K562 (cell line): ENCODE data around the gene RCSD1. TPM values are rescaled to one million over a fixed set of nuclear protein-coding genes. Genes with fewer than 3 reads are reported as not detected.

Source experiments
- CBFA2T3 ChIP-seq: fragments of 450-650 bp; IDR thresholded peaks from 2 replicates; pipeline ENCODE4 v1.6.1; 2017
- CCAR2 ChIP-seq: fragments of 200-400 bp; formaldehyde crosslinking; IDR thresholded peaks from 2 replicates; pipeline ENCODE4 v1.6.1; 2017; ENCODE audit warnings: mild to moderate bottlenecking, low read depth, low read length
- CSDE1 ChIP-seq, 2 experiments: fragments of 450-650 bp; IDR thresholded peaks; 2 replicates each; pipeline ENCODE4 v1.6.1; 2016; ENCODE audit warnings: mild to moderate bottlenecking in 1 of 2
- FOS ChIP-seq: IDR thresholded peaks from 3 replicates; pipeline ENCODE4 v1.6.1; 2011; ENCODE audit not compliant: insufficient read length; ENCODE audit errors: extremely low read depth
- GATA2 ChIP-seq: sonication (generic); formaldehyde crosslinking; IDR thresholded peaks from 2 replicates; pipeline ENCODE4 v1.4.0; 2020; ENCODE audit warnings: mild to moderate bottlenecking, missing genetic modification reagents
- GATAD2A ChIP-seq: fragments of 450-650 bp; IDR thresholded peaks from 2 replicates; pipeline ENCODE4 v1.6.1; 2017
- HDGF ChIP-seq: fragments of 450-650 bp; IDR thresholded peaks from 2 replicates; pipeline ENCODE4 v1.6.1; 2016
- KAT7 ChIP-seq: sonication (generic); formaldehyde crosslinking; IDR thresholded peaks from 2 replicates; pipeline ENCODE4 v1.8.0; 2022; ENCODE audit warnings: missing genetic modification reagents, mild to moderate bottlenecking, borderline replicate concordance
- MBD1 ChIP-seq: fragments of 250-450 bp; sonication (Bioruptor Pico); IDR thresholded peaks from 2 replicates; pipeline ENCODE4 v1.8.0; 2022; ENCODE audit warnings: inconsistent platforms
- MEF2D ChIP-seq: conservative IDR thresholded peaks from 2 replicates; pipeline ENCODE4 v1.6.1; 2016; ENCODE audit warnings: low read depth, missing genetic modification characterization, missing compliant biosample characterization
- PHB2 ChIP-seq: fragments of 450-650 bp; IDR thresholded peaks from 2 replicates; pipeline ENCODE4 v1.6.1; 2017; ENCODE audit warnings: low read depth
- POLR2AphosphoS5 ChIP-seq: IDR thresholded peaks from 2 replicates; pipeline ENCODE4 v1.6.1; 2011; ENCODE audit warnings: mild to moderate bottlenecking, low read depth, low read length, moderate library complexity; ENCODE audit not compliant: control insufficient read depth, insufficient read depth
- PTBP1 ChIP-seq: fragments of 200-400 bp; formaldehyde crosslinking; IDR thresholded peaks from 2 replicates; pipeline ENCODE4 v1.6.1; 2017; ENCODE audit warnings: low read depth, low read length
- SREBF1 ChIP-seq: fragments of 150-350 bp; IDR thresholded peaks from 2 replicates; pipeline ENCODE4 v1.6.1; 2014; ENCODE audit warnings: antibody characterized with exemption, low read depth, low read length, borderline replicate concordance
- SRSF9 ChIP-seq: fragments of 200-400 bp; formaldehyde crosslinking; IDR thresholded peaks from 2 replicates; pipeline ENCODE4 v1.6.1; 2017; ENCODE audit warnings: low read depth, low read length, borderline replicate concordance
- TAL1 ChIP-seq: fragments of 450-650 bp; IDR thresholded peaks from 2 replicates; pipeline ENCODE4 v1.6.1; 2016; ENCODE audit warnings: mild to moderate bottlenecking
- TCF15 ChIP-seq: fragments of 250-450 bp; sonication (Bioruptor Pico); IDR thresholded peaks from 2 replicates; pipeline ENCODE4 v1.8.0; 2022; ENCODE audit warnings: moderate library complexity, mild to moderate bottlenecking, inconsistent platforms
- TSC22D4 ChIP-seq: fragments of 450-650 bp; IDR thresholded peaks from 2 replicates; pipeline ENCODE4 v1.6.1; 2016; ENCODE audit warnings: missing genetic modification characterization, missing biosample characterization, control low read depth
- VEZF1 ChIP-seq: fragments of 200-800 bp; sonication (Bioruptor generic); IDR thresholded peaks from 2 replicates; pipeline ENCODE4 v1.6.1; 2017; ENCODE audit warnings: missing genetic modification characterization, missing compliant biosample characterization
- XRCC4 ChIP-seq: IDR thresholded peaks from one replicate; pipeline ENCODE4 v1.6.1; 2011; ENCODE audit not compliant: insufficient read depth, insufficient read length; ENCODE audit errors: extremely low read depth
- YBX1 ChIP-seq: fragments of 450-650 bp; IDR thresholded peaks from 2 replicates; pipeline ENCODE4 v1.7.1; 2016; ENCODE audit warnings: mild to moderate bottlenecking
- ZC3H4 ChIP-seq: sonication (generic); formaldehyde crosslinking; IDR thresholded peaks from 2 replicates; pipeline ENCODE4 v1.9.0; 2021; ENCODE audit warnings: missing genetic modification reagents, borderline replicate concordance
- ZFP1 ChIP-seq: fragments of 450-650 bp; formaldehyde crosslinking; IDR thresholded peaks from 2 replicates; pipeline ENCODE4 v1.4.0; 2020; ENCODE audit warnings: mild to moderate bottlenecking, mixed read lengths
- ZNF140 ChIP-seq: fragments of 250-450 bp; sonication (Bioruptor Pico); IDR thresholded peaks from 2 replicates; pipeline ENCODE4 v1.8.0; 2021; ENCODE audit warnings: moderate library complexity, mild to moderate bottlenecking, inconsistent platforms
- ZNF184 ChIP-seq: sonication (generic); formaldehyde crosslinking; IDR thresholded peaks from 2 replicates; pipeline ENCODE4 v1.5.0; 2020; ENCODE audit warnings: missing genetic modification reagents
- ZNF232 ChIP-seq: sonication (generic); formaldehyde crosslinking; IDR thresholded peaks from 2 replicates; pipeline ENCODE4 v1.8.0; 2022; ENCODE audit warnings: mild to moderate bottlenecking, missing genetic modification reagents
- ZNF253 ChIP-seq: fragments of 250-450 bp; sonication (Bioruptor Pico); conservative IDR thresholded peaks from 2 replicates; pipeline ENCODE4 v1.6.1; 2021; ENCODE audit warnings: mild to moderate bottlenecking
- polyA plus RNA-seq, 8 experiments: library from polyadenylated mRNA; depleted of rRNA in 4 of 8; stranded (reverse) in 5 of 8; unstranded in 3 of 8; fragments of >200 nt; fragmentation: Nextera tagmentation in 2 of 8; fragmentation: Illumina TruSeq in 1 of 8; extraction: Ambion mirVana in 2 of 8; extraction: Trizol in 1 of 8; gene quantifications; 2 replicates each; pipeline versions ENCODE4 v1.2.1 to v1.2.3, GENCODE V29; 2011 to 2014; ENCODE audit warnings: inconsistent platforms in 1 of 8, missing spikeins in 1 of 8
- total RNA-seq, 7 experiments: library from RNA; depleted of rRNA in 6 of 7; stranded (reverse); fragments of >200 nt in 6 of 7; fragmentation: Illumina TruSeq in 2 of 7; extraction: Trizol in 2 of 7; gene quantifications; 2 replicates each; pipeline versions ENCODE4 v1.2.1 to v1.2.3, GENCODE V29; 2011 to 2021; ENCODE audit warnings: low replicate concordance in 1 of 7

Gene RCSD1
- total and polyA plus RNA-seq, 9 of the 15 experiments (the other 6 are each of a cell fraction or from before 2014, with no cell fraction given) = 7.8 to 69.8 (median 45.3) TPM

GRCh38 chr1:167714439-167715156, 84.6 kb downstream of the RCSD1 start (continued):
- TF ChIP-seq CCAR2 = no peak
- TF ChIP-seq SRSF9 = no peak
- peak; percentile 27; the same call in 1 of the 2 replicates for TF ChIP-seq MEF2D (tag)
- no peak for TF ChIP-seq HDGF
- peak in 1 of 2 experiments; percentile 88; a peak in 2 of 4 replicates for TF ChIP-seq CSDE1 (IDR thresholded peaks at IDR 0.05)
- no peak for TF ChIP-seq GATA2 (CRISPR knock-in tag)
- no peak for TF ChIP-seq YBX1
- no peak for TF ChIP-seq TSC22D4
- TF ChIP-seq FOS = peak; percentile 35
- peak; percentile 34; the same call in 1 of the 2 replicates for TF ChIP-seq ZNF232 (CRISPR knock-in tag)
- no peak; the same call in 1 of the 2 replicates for TF ChIP-seq PHB2
- peak; percentile 21; the same call in 1 of the 2 replicates for TF ChIP-seq ZC3H4
- peak; percentile 98 for TF ChIP-seq KAT7 (CRISPR knock-in tag)
- no peak for TF ChIP-seq CBFA2T3
- TF ChIP-seq PTBP1 = no peak
- no peak for TF ChIP-seq MBD1
- no peak for TF ChIP-seq ZNF253 (CRISPR knock-in tag)
- peak; percentile 77 for TF ChIP-seq VEZF1 (CRISPR knock-in tag)
- no peak for TF ChIP-seq ZNF140 (CRISPR knock-in tag)
- 0 out of 2 replicates have a peak, but pooled peaks have one; percentile 53 for TF ChIP-seq ZFP1 (CRISPR knock-in tag)
- TF ChIP-seq POLR2AphosphoS5 = peak; percentile 63
- TF ChIP-seq SREBF1 = peak; percentile 83; the same call in 1 of the 2 replicates
- peak; percentile 23; the same call in 1 of the 2 replicates for TF ChIP-seq TAL1
- peak; percentile 64; the same call in 1 of the 2 replicates for TF ChIP-seq TCF15 (CRISPR knock-in tag)
- no peak for TF ChIP-seq ZNF184 (CRISPR knock-in tag)
- peak; percentile 5; the same call in 1 of the 2 replicates for TF ChIP-seq GATAD2A
- TF ChIP-seq XRCC4 = no peak
